GM12873 (cell line): ENCODE measurements around the gene PSTPIP1.

Experiments
- TF ChIP-seq, protein P1 (sequence below): IDR thresholded peaks from 2 replicates; pipeline ENCODE4 v1.5.1; 2012; ENCODE audit warnings: low read depth, mild to moderate bottlenecking, moderate library complexity, low read length, control low read depth; ENCODE audit not compliant: insufficient read depth; ENCODE audit errors: missing control alignments

The PSTPIP1 gene

DNA sequence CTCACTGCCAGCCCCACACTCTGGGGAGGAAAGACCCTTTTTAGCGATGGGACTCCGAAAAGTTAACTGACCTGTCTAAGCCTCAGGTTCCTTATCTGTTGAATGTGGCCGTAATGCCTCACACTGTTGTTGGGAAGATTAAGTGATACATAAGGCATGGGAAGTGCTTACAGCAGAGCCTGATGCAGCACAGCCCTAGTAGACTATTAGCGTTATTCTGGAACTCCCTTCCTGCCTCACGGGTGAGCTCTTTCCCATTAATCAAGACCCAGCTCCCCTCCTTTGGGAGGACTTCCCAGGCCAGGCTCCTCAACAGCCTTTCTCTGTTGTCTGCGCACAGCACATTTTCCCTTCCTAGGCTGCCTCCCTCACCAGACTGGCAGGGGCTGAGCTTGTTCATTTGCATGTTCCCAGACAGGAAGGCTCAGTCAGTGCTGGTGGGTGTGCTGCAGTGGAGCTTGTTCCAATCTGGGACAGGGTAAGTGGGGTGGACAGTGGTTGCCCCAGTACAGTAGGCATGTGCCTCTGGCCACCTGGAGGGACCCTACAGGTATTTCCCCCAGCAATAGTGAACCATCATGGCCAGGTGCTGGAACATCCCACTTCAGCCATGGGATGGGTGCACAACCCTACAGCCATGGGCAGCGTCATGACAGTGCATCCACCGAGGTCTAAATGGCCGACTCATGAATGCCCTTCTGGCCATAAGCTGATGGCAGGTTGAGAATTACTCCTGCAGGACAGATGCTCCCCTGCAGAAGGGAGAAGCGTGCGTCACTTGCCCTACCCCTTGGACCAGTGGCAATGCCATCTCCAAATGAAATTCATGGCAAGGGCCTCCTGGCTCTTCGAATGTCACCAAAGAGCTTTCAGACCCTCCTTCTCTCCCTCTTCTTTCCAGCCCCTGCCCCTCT lies 5.8 kb upstream of the PSTPIP1 start:
- TF ChIP-seq, protein P1, sequence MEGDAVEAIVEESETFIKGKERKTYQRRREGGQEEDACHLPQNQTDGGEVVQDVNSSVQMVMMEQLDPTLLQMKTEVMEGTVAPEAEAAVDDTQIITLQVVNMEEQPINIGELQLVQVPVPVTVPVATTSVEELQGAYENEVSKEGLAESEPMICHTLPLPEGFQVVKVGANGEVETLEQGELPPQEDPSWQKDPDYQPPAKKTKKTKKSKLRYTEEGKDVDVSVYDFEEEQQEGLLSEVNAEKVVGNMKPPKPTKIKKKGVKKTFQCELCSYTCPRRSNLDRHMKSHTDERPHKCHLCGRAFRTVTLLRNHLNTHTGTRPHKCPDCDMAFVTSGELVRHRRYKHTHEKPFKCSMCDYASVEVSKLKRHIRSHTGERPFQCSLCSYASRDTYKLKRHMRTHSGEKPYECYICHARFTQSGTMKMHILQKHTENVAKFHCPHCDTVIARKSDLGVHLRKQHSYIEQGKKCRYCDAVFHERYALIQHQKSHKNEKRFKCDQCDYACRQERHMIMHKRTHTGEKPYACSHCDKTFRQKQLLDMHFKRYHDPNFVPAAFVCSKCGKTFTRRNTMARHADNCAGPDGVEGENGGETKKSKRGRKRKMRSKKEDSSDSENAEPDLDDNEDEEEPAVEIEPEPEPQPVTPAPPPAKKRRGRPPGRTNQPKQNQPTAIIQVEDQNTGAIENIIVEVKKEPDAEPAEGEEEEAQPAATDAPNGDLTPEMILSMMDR, result no peak

DNA sequence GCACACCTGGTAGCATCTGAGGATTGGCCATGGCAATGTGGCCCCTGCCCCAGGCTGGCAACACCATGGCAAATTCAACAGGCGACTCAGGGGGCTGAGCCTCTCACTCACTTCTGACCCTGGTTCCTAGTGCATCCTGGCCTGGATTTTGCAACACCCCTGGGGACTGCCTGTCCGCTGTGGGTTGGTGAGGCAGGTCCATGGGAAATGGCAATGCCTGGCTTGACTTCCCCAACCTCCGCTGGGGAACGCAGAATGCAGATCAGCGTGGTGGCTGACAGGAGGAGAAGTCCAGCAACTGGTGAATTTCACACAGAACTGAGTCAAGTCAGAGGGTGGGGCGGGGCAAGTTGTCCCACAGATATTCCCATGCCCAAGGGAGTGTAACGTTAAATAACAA lies 3.9 kb upstream of the PSTPIP1 start:
- TF ChIP-seq, protein P1, result no peak

DNA sequence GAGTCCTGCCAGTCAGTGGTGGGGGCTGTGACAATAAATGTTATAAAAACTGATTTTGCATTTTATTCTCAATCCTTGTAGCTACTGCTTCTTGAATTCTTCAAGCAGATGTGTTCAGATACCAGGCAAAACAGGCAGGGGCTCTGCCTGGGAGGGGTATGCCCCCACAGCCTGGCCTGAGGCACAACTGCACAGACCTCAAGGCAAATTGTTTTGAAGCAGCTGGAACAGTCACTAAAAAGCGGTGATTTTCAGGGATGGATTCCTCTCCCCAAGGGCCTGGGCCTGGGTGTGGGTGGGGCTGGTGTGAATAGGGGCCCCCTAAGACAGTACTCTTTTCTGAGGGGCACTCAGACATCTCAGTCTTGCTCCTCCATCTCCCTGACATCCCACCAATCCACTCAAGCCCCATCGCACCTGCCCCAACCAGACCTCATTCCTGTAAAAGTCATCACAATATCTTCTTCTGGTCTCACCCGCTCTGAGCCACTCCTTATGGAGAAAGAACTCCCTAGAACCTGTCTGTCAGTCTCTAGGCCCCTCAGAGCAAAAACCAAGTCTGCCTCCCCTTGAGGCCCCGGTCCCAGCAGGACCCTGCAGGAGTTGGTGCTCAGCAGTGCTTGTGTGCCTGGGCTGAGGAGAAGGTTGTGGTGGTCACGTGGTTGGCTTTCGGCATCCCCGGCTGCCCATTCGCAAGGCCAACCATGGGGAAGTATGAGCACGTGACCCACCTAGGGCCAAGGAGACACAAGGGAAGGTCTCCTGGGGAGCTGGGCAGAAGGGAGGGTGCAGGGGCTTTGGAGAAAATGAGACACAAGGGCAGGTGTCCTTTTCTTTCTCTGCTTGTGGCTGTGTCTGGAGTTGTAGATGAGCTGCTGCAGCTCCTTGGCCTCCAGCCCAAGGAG lies 2.9 kb upstream of the PSTPIP1 start:
- TF ChIP-seq, protein P1, result no peak

DNA sequence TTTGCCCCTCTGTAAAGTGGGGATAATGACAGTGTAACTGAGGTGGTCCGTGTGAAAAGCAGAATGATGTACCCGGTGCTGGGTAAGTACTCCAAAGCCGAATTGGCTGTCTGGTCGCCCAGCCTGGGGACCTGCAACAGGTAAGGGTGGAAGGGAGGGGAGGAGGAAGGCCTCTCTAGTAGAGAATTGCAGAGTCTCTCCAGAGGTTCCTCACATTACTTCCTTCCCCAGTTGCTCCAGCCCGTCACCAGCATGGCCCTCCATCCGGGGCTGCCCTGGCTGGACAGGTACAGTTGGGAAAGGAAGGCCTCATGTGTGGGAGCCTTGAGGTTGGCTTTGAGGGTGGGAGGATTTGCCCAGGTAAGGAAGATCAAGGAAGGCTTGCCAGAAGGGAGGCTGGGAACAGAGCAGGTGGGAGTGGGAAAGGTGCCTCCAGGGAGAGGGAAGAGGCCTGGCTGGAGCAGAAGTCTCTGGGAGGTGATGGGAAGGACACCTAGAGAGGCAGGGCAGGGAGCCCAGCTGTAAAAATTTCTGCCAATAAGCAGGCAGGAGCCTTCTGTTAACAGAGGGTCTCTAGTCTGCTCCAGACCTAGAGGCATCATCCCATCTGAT lies 1.7 kb upstream of the PSTPIP1 start:
- TF ChIP-seq, protein P1, result no peak

DNA sequence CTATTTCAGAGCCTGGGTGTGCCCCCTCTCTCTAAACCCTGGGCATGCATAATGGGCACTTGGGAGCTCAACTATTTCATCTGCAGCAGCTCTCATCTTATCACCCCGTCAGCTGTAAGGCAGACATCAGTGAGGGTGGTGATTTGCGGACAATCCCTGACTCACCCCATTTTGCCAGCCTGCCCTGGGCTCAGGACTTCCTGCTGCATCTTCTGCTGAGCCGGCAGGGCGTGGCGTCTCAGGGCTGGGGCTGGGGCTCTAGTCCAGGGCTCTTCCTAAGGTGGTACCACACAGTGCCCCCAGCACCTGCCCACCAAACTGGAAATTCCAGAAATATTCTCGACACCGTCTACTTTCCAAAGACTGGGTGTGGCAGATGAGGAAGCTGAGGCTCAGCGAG lies 925 bp upstream of the PSTPIP1 start:
- TF ChIP-seq, protein P1, result no peak

DNA sequence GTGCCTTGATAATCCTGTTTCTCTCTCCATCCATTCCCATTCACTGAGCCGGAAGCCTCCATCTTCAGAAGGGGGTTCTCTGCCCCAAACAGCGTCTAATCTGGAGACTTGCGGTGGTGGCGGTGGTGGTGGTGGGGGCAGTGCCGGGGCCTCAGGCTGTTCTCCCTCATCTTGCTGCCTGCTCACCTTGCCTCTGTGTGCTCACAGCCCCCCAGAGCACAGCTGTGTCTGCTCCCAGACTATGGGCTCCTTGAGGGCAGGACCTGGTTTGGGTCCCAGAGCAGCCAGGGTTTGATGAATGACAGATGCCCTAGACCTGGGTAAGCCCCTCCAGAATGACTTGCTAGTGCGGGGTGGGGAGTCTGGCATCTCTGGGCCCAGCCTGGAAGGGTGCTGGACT lies 430 bp upstream of the PSTPIP1 start:
- TF ChIP-seq, protein P1, result no peak
